T47D (cell line): ENCODE results near the gene PDAP1.
A peak's percentile ranks its signal among the peaks of the same experiment; 100 is the strongest.
"Not testable (repeated sequence)": the region's sequence is repeated elsewhere in the genome, so short reads cannot be mapped to it uniquely, and the experiment has no call there.

ENCODE experiments used
- DNase-seq, 2 experiments: peaks; one replicate each; pipeline versions ENCODE4 v3.0.0 to v3.0.0-alpha.2; 2011 to 2012; ENCODE audit warnings: low read depth in 1 of 2, low spot score in 1 of 2
- JUND ChIP-seq: IDR thresholded peaks from 2 replicates; pipeline ENCODE4 v1.6.1; 2012; ENCODE audit warnings: low read depth
- in situ Hi-C: cut with HindIII; loops from 2 replicates; pipeline ENCODE4 v1.10.0; 2016; ENCODE audit warnings: low sequenced_read_pairs, low pct_unique_long_range_greater_than_20kb

Gene PDAP1

GRCh38 chr7:99419323-99420021 is 11.1 kb upstream of the PDAP1 start:
- in situ Hi-C loops: no loop called here
- no peak for DNase-seq
- TF ChIP-seq JUND: no peak

DNA sequence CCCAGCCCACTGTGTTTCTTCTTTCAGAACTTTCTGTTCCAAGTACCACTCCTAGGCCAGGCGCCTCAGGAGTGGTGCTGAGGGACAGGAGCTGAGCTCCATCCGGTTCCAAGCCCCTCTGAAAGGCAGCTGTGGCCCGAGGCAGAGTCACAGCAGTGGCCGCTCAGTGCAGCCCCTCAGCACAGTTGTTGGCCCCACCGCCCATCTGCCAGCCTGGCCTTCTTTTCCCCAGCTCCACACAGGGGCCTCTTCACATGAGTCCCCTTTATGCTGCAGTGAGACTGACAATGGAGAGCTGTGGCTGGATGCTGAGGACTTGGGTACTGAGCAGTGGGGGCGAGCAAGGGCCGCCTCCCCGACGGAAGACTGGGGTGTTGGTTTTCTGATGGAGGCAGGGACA is 9.9 kb upstream of the PDAP1 start:
- TF ChIP-seq JUND: no peak
- no peak for DNase-seq
- in situ Hi-C loops: no loop called here

GRCh38 chr7:99415513-99416127 is 7.2 kb upstream of the PDAP1 start:
- DNase-seq: peak in 1 of 2 experiments; percentile 69
- in situ Hi-C loops: not testable (repeated sequence)

DNA sequence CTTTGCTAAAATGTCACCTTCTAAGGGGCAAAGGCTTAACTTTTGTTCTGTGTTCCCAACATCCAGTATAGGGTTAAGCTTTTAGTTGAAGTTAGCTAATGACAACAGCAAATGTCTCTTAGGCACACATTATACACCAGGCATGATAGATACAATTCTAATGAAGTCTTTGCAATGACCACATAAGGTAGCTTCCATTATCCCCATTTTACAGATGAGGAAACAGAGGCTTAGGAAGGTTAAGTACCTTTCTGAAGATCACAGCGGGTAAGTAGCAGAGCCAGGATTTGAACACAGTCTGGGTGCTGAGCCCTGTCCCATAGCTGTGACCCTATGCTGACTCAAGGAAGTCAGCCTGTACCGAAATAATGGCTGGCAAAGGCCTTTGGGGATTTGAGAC is 2.2 kb upstream of the PDAP1 start:
- DNase-seq: no peak
- TF ChIP-seq JUND: no peak
- in situ Hi-C loops: no loop called here

DNA sequence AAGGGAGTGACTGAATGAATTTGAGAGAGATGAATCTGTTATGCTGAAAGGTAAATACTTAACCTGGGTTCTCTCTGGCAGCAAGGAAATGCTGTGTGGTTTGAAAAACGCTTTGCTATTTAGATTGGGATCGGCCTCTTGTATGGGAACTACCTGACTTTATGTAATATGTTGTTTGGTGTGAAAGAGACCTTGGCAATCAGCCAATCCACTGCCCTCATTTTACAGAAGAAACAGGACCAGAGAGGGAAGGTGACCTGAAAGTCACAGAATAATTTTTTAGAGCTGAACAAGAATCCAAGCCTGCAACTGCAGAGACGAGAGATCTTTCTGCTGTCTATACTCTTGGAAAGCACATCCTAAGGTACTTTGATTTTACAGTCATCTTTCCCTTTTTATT is 1.4 kb upstream of the PDAP1 start:
- DNase-seq: peak in 1 of 2 experiments; percentile 12
- in situ Hi-C loops: no loop called here
- no peak for TF ChIP-seq JUND

DNA sequence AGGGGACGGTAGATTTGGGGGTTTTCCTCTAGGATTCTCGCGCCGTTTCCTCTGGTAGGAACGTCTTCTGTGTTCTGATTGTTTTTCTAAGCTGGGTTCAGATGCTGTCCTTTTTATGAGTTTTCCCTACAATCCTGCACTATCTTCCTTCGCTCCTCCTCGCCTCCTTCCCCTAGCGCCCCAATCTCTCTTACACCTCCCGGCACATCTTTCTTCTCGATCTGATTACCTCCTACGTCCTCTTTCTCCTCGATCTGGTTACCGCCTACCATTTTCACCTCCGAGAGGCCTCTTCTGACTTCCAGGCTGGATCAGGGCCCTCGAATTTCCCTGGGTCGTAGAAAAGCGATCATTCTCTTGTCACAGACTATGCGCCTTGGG is 785 bp upstream of the PDAP1 start:
- no peak for DNase-seq
- no peak for TF ChIP-seq JUND
- in situ Hi-C loops: no loop called here

DNA sequence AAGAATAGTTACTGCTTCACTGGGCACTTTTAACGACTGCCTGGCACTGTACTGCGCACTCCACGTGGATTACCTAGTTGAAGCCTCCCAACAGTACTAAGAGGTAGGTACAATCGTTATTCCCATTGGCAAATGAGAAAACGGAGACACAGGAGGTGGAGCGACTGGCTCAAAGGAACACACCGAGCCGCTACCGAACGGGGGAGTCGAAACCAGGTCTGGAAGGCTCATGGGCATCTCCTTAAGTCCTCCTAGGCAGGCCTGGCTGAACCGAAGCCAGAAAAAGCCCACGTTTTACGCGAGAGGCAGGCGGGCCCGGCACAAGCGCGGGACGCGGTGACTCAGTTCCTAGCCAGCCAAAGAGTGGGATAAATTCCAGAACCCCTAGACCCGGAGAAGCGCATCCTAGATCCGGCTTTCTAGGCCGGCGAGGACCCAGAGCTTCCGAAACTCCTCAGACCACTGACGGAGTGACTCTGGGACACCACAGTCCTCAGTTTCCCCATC is 472 bp downstream of the PDAP1 start:
- TF ChIP-seq JUND: no peak
- DNase-seq: peak; percentile 48 to 66
- in situ Hi-C loops: no loop called here

GRCh38 chr7:99406557-99406956 is 1.8 kb downstream of the PDAP1 start:
- DNase-seq: no peak
- no peak for TF ChIP-seq JUND
- in situ Hi-C loops: no loop called here

GRCh38 chr7:99404977-99405320 is 3.4 kb downstream of the PDAP1 start:
- in situ Hi-C loops: no loop called here

DNA sequence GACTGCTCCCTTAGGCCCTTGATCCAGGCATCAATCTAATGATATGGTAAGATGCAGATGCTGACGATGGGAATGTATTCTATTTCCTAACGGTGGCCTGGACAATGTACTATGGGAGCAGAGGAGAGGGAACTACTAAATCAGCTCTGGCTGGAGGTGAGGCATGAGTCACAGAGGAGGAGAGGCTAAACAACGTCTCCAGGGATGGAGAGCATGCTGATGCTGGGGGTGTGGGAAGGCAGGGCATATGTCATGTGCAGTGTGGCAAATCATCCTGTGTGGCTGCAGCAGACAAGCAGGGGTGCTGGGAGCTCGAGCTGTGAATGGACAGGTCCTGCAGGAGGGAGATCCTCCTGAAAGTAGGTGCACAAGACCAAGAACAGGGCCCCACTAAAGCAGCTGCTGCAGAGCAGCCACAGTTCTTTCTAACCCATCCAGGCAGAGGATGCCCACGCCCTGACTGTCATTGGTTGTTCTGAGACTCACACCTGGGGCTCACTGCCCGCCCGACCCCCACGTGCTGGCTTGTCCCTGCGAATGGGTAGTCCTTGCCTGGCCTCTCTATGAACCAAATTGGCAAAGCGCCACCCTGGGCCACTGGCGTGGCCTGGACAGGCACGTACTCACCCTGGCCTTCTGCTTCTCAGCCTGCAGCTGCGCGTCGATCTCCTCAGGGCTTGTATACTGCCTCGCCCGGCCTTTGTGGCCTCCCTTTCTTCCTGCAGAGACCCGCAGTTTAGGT is 4.0 kb downstream of the PDAP1 start:
- no peak for DNase-seq
- no peak for TF ChIP-seq JUND
- in situ Hi-C loops: no loop called here

More at GRCh38 chr7:99404977-99405320, 3.4 kb downstream of the PDAP1 start:
- no peak for TF ChIP-seq JUND
- DNase-seq: no peak

- in situ Hi-C loops: no loop called here
- DNase-seq: no peak
Observed at GRCh38 chr7:99403764-99404163, 4.6 kb downstream of the PDAP1 start.

DNA sequence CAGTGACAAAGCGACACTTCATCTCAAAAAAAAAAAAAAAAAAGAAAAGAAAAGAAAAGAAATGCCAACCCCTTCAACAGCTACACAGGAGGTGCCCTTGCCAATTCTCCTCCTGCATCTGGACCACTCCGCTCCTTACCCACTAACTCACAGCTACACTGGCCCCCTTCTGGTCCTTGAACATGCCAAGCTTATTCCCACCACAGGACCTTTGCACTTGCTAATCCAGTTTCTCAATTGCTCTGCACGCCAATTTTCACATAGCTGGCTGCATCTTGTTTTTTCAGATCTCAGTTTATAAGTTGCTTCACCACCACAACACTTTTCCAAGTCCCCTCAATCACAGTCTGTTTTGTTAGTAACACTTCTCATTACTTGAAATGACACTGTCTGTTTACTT is 5.5 kb downstream of the PDAP1 start:
- DNase-seq: no peak
- in situ Hi-C loops: no loop called here
- TF ChIP-seq JUND: no peak

More at GRCh38 chr7:99403764-99404163, 4.6 kb downstream of the PDAP1 start:
- no peak for TF ChIP-seq JUND

- DNase-seq: no peak
- in situ Hi-C loops: no loop called here
- no peak for TF ChIP-seq JUND
Observed at GRCh38 chr7:99399597-99399996, 8.8 kb downstream of the PDAP1 start.
